B cell (primary cell): ENCODE results near the gene C21orf58. TPM values are rescaled to one million over a fixed set of nuclear protein-coding genes. Genes with fewer than 3 reads are reported as not detected.

Experiments
- ATAC-seq: fragments of 200-7000 bp; cut with Tn5 transposase; one replicate; pipeline ENCODE4 v1.10.0; 2021; ENCODE audit warnings: low read depth, mild to moderate bottlenecking, moderate number of reproducible peaks, moderate library complexity
- CTCF ChIA-PET: fragments of 350-600 bp; sonication (Branson Sonifier 250); formaldehyde crosslinking; loops from one replicate; lab custom pipeline; 2021; ENCODE audit warnings: antibody characterized with exemption, inconsistent platforms; lab: Charles Lee
- POLR2A ChIA-PET: fragments of 350-600 bp; sonication (Branson Sonifier 250); formaldehyde crosslinking; loops from one replicate; lab custom pipeline; 2021; ENCODE audit warnings: antibody characterized with exemption; lab: Charles Lee
- DNase-seq: peaks from one replicate; pipeline ENCODE4 v3.0.0; 2013
- H2AFZ ChIP-seq: 2 replicates; pipeline ENCODE4 v1.6.1; 2012; ENCODE audit warnings: mild to moderate bottlenecking, low read depth, low read length; ENCODE audit not compliant: insufficient read depth, poor library complexity, severe bottlenecking
- H3K27ac ChIP-seq, 2 donors: 1 replicate in 1 of 2; 2 replicates in 1 of 2; pipeline ENCODE4 v1.5.1; 2012 to 2013; ENCODE audit warnings: low read length in 2 of 2, mild to moderate bottlenecking in 2 of 2, moderate library complexity in 1 of 2
- H3K27me3 ChIP-seq, 4 experiments: fragments of 200-600 bp in 1 of 4; sonication (generic) in 1 of 4; replicated peaks in 1 of 4; 1 replicate in 2 of 4; 2 replicates in 2 of 4; pipeline versions ENCODE4 v1.6.1 to v1.7.0; 2013 to 2016; ENCODE audit warnings: low read length in 3 of 4, mild to moderate bottlenecking in 2 of 4, mixed read lengths in 1 of 4, moderate library complexity in 1 of 4; ENCODE audit not compliant: insufficient read depth in 4 of 4, control insufficient read depth in 3 of 4; ENCODE audit errors: control extremely low read depth in 1 of 4
- H3K36me3 ChIP-seq, 2 experiments: replicated peaks in 1 of 2; 1 replicate in 1 of 2; 2 replicates in 1 of 2; pipeline versions ENCODE4 v1.6.1 to v1.7.1; 2013; ENCODE audit warnings: low read length in 1 of 2; ENCODE audit not compliant: insufficient read depth in 2 of 2, control insufficient read depth in 1 of 2; ENCODE audit errors: control extremely low read depth in 1 of 2, extremely low read depth in 1 of 2
- H3K4me1 ChIP-seq, 2 donors: fragments of 200-600 bp in 1 of 2; sonication (generic) in 1 of 2; 1 replicate in 1 of 2; 2 replicates in 1 of 2; pipeline versions ENCODE4 v1.5.1 to v1.6.1; 2013 to 2017; ENCODE audit warnings: low read length in 2 of 2; ENCODE audit not compliant: control insufficient read depth in 2 of 2, insufficient read depth in 2 of 2
- H3K4me2 ChIP-seq: replicated peaks from 2 replicates; pipeline ENCODE3; 2012; ENCODE audit warnings: mild to moderate bottlenecking, low read depth, low read length; ENCODE audit not compliant: poor library complexity, severe bottlenecking
- H3K4me3 ChIP-seq, 5 experiments: fragments of 200-600 bp in 1 of 5; sonication (generic) in 1 of 5; 1 replicate in 3 of 5; 2 replicates in 2 of 5; pipeline versions ENCODE4 v1.5.1 to v1.7.0; 2011 to 2016; ENCODE audit warnings: low read length in 4 of 5, mild to moderate bottlenecking in 4 of 5, low read depth in 2 of 5, control low read depth in 1 of 5, moderate library complexity in 1 of 5; ENCODE audit not compliant: insufficient read depth in 1 of 5; ENCODE audit errors: control extremely low read depth in 1 of 5, extremely low read depth in 1 of 5
- H3K79me2 ChIP-seq: fragments of 200-600 bp; sonication (generic); one replicate; pipeline ENCODE4 v1.6.0; 2016; ENCODE audit warnings: low read length; ENCODE audit not compliant: control insufficient read depth, insufficient read depth
- H3K9ac ChIP-seq: fragments of 200-600 bp; sonication (generic); 2 replicates; pipeline ENCODE4 v1.6.1; 2017; ENCODE audit warnings: mild to moderate bottlenecking, low read length, moderate library complexity
- H3K9me3 ChIP-seq, 3 donors: one replicate each; pipeline versions ENCODE4 v1.6.1 to v1.7.1; 2013; ENCODE audit warnings: low read length in 2 of 3; ENCODE audit not compliant: control insufficient read depth in 2 of 3, insufficient read depth in 1 of 3; ENCODE audit errors: control extremely low read depth in 1 of 3
- H4K20me1 ChIP-seq: 2 replicates; pipeline ENCODE4 v1.6.0; 2012; ENCODE audit warnings: mild to moderate bottlenecking, low read length; ENCODE audit not compliant: insufficient read depth, control insufficient read depth, poor library complexity, severe bottlenecking
- H3K27ac Mint-ChIP-seq: one replicate; pipeline ENCODE4 v1.8.0; 2021; ENCODE audit warnings: mixed read lengths
- H3K27me3 Mint-ChIP-seq: one replicate; pipeline ENCODE4 v1.8.0; 2021; ENCODE audit warnings: mixed read lengths
- H3K4me1 Mint-ChIP-seq: one replicate; pipeline ENCODE4 v1.8.0; 2021; ENCODE audit warnings: mixed read lengths
- H3K4me3 Mint-ChIP-seq: one replicate; pipeline ENCODE4 v1.8.0; 2021; ENCODE audit warnings: mixed read lengths
- H3K9me3 Mint-ChIP-seq: one replicate; pipeline ENCODE4 v1.8.0; 2022; ENCODE audit warnings: mixed read lengths; ENCODE audit not compliant: insufficient read depth
- EZH2 ChIP-seq: IDR thresholded peaks from 2 replicates; pipeline ENCODE4 v1.6.1; 2012; ENCODE audit warnings: borderline replicate concordance, low read depth, mild to moderate bottlenecking, moderate library complexity, low read length; ENCODE audit not compliant: insufficient read depth, poor library complexity, severe bottlenecking
- WGBS: methylation state at CpG from one replicate; pipeline ENCODE4 v1.1.5; 2013; ENCODE audit warnings: missing lambda C conversion rate; ENCODE audit not compliant: insufficient coverage; 5-methylcytosine and 5-hydroxymethylcytosine counted together
- intact Hi-C: fragments of 100-400 bp; cut with micrococcal nuclease; formaldehyde crosslinking; loops from one replicate; pipeline ENCODE4 v1.10.0; 2022
- polyA plus RNA-seq: library from polyadenylated mRNA; depleted of rRNA; stranded (reverse); fragments of >200 nt; gene quantifications from 2 replicates; pipeline ENCODE4 v1.2.3, GENCODE V29; 2012
- total RNA-seq, 2 donors: library from RNA; stranded (reverse); fragments of 120-200 nt in 1 of 2; gene quantifications; 1 replicate in 1 of 2; 2 replicates in 1 of 2; pipeline versions ENCODE4 v1.2.3 to v1.2.4, GENCODE V29; 2013 to 2022
- TF ChIP-seq, protein P1 (sequence below): fragments of 200-600 bp; IDR thresholded peaks from one replicate; pipeline ENCODE4 v1.8.0; 2022; ENCODE audit warnings: antibody characterized with exemption, mild to moderate bottlenecking

C21orf58 gene
- total and polyA plus RNA-seq, 2 donors (not counting 1 experiment from before 2014, with no cell fraction given) = 6.3 to 9.5 TPM

DNA sequence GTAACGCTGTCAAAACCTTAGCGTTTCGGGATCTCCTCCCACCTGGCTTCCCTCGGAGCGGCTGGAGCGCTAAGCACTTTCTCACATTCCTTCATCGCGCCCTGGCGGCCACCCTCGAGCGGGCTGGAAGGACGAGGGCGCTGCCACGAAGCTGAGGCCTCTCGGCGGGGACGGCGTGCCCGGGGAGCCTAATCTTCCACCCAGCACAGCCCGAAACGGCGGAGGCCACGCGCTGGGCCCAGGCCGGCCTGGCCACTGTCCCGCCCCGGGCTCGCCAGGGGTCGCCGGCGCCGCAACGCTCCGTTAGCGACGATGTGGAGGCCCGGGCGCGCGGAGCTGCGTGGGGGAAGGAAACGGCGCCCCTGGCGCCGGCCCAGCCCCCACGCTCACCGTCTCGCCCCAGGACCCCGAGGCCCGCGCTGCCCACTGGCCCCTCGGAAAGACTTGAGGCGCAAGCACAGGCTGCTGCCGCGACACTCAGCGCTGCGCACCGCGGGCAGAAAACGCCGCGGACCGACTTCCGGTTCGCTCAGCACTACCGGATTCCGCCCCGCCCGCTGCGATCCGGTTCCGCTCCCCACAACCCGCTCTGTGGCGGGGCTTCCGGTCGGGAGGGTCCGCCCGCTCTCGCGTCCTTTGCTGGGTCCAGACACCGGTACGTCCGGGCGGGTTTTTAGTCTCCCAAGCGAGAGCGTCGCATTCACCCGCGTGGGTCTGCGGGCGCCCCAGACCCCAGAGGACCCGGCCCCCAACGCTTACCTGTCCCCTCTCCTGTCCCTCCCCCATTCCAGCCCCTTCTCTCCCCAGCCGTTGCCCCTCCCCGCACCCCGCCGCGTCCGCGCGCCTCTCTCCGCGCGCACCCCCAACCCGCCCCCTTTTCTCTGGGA is 37.7 kb downstream of the C21orf58 start, which contains the start of gene YBEY:
YBEY (plus strand) TSS at position 582 of the 887 bp plus-strand sequence. CDS start 572 bp downstream, outside the sequence.
- peaks cover 38% of the 10 kb centered on the region for H4K20me1 ChIP-seq
- no peaks in the 10 kb centered on the region for H3K9me3 Mint-ChIP-seq
- peak within 1 kb of the TSS; percentile 78 for H3K9ac ChIP-seq
- peak within 1 kb of the TSS; percentile 93 for H3K4me3 Mint-ChIP-seq
- peaks cover 0 to 17% of the 10 kb centered on the region in 2 experiments for H3K36me3 ChIP-seq
- ATAC-seq (peak; percentile 83), DNase-seq (peak; percentile 91)
- WGBS = under 1% methylated on average over 94 of the region's 105 CpGs
- H3K79me2 ChIP-seq = peaks cover 48% of the 10 kb centered on the region
- ChIA-PET POLR2A (no interaction called here), CTCF (interaction anchor here (0.8 to 3.0 kb wide), 5 partner anchors 39 to 143 kb away, joined by 3 to 17 read pairs (median 4); a partner anchor contains a TSS)
- peak within 1 kb of the TSS; percentile 84 for H3K4me2 ChIP-seq
- no peaks in the 10 kb centered on the region for H3K9me3 ChIP-seq
- peaks cover 47% of the 10 kb centered on the region for H3K4me1 Mint-ChIP-seq
- intact Hi-C loops = loop anchor here (1.0 kb wide), 5 partner anchors 10 to 172 kb away; partner anchors contain the start of genes DIP2A, LSS and PCNT
- peak within 1 kb of the TSS; percentile 61 to 87 for H3K27ac ChIP-seq
- TF ChIP-seq, protein P1, sequence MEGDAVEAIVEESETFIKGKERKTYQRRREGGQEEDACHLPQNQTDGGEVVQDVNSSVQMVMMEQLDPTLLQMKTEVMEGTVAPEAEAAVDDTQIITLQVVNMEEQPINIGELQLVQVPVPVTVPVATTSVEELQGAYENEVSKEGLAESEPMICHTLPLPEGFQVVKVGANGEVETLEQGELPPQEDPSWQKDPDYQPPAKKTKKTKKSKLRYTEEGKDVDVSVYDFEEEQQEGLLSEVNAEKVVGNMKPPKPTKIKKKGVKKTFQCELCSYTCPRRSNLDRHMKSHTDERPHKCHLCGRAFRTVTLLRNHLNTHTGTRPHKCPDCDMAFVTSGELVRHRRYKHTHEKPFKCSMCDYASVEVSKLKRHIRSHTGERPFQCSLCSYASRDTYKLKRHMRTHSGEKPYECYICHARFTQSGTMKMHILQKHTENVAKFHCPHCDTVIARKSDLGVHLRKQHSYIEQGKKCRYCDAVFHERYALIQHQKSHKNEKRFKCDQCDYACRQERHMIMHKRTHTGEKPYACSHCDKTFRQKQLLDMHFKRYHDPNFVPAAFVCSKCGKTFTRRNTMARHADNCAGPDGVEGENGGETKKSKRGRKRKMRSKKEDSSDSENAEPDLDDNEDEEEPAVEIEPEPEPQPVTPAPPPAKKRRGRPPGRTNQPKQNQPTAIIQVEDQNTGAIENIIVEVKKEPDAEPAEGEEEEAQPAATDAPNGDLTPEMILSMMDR = peak; percentile 55
- TF ChIP-seq EZH2 = no peak
- H2AFZ ChIP-seq = peak within 1 kb of the TSS; percentile 94
- H3K4me3 ChIP-seq = peak within 1 kb of the TSS; percentile 68 to 86 (median 78)
- peaks cover 30 to 52% of the 10 kb centered on the region in 2 donors for H3K4me1 ChIP-seq
- peak within 1 kb of the TSS; percentile 92 for H3K27ac Mint-ChIP-seq
- H3K27me3 Mint-ChIP-seq = no peaks in the 10 kb centered on the region
- H3K27me3 ChIP-seq = no peaks in the 10 kb centered on the region
